NCI-H226 (cell line): Measurements from ENCODE around the gene OGFR.

Source experiments
- DNase-seq: peaks from one replicate; pipeline ENCODE4 v3.0.0-alpha.2; 2015

Gene OGFR

GRCh38 chr20:62782893-62783278 lies 21.7 kb upstream of the OGFR start:
- DNase-seq, result no peak

GRCh38 chr20:62784497-62784896 lies 20.1 kb upstream of the OGFR start:
- DNase-seq, result no peak

- no peak for DNase-seq
Measured at GRCh38 chr20:62785393-62785792, 19.2 kb upstream of the OGFR start.

- DNase-seq, result no peak
Measured at GRCh38 chr20:62786157-62786556, 18.5 kb upstream of the OGFR start.

GRCh38 chr20:62787321-62787720 lies 17.3 kb upstream of the OGFR start:
- DNase-seq, result no peak

GRCh38 chr20:62787866-62788265 lies 16.8 kb upstream of the OGFR start:
- no peak for DNase-seq

GRCh38 chr20:62788607-62789006 lies 16.0 kb upstream of the OGFR start:
- no peak for DNase-seq

GRCh38 chr20:62790075-62790474 lies 14.6 kb upstream of the OGFR start:
- DNase-seq, result no peak

- peak; percentile 82 for DNase-seq
Measured at GRCh38 chr20:62791301-62792181, 13.1 kb upstream of the OGFR start.

GRCh38 chr20:62792182-62792939 lies 12.3 kb upstream of the OGFR start:
- DNase-seq, result no peak

GRCh38 chr20:62792940-62793756 lies 11.5 kb upstream of the OGFR start:
- no peak for DNase-seq

GRCh38 chr20:62793757-62794006 lies 11.0 kb upstream of the OGFR start:
- no peak for DNase-seq

- DNase-seq, result peak; percentile 78
Measured at GRCh38 chr20:62794007-62794724, 10.5 kb upstream of the OGFR start.

- DNase-seq, result peak; percentile 25
Measured at GRCh38 chr20:62795023-62795761, 9.4 kb upstream of the OGFR start.

GRCh38 chr20:62796699-62797491 lies 7.7 kb upstream of the OGFR start:
- DNase-seq, result no peak

- DNase-seq, result no peak
Measured at GRCh38 chr20:62797671-62798532, 6.7 kb upstream of the OGFR start.

- no peak for DNase-seq
Measured at GRCh38 chr20:62799036-62799435, 5.6 kb upstream of the OGFR start.

- no peak for DNase-seq
Measured at GRCh38 chr20:62799459-62799858, 5.2 kb upstream of the OGFR start.

GRCh38 chr20:62799873-62800272 lies 4.8 kb upstream of the OGFR start:
- DNase-seq, result no peak
